IMR-90 (cell line): ENCODE measurements around the gene BRINP1. TPM values are rescaled to one million over a fixed set of nuclear protein-coding genes. Genes with fewer than 3 reads are reported as not detected.

Experiments
- ATAC-seq: fragments of 200-7000 bp; cut with Tn5 transposase; 2 replicates; pipeline ENCODE4 v1.9.1; 2020; ENCODE audit warnings: low read depth, mild to moderate bottlenecking, moderate library complexity
- BruUV-seq: library from RNA; stranded (reverse); fragments of 400-500 nt; replicated peaks from 2 replicates; lab custom pipeline; 2021; lab: Mats Ljungman, UMichigan
- CTCF ChIA-PET: fragments of 300-600 bp; formaldehyde crosslinking; extraction: SDS; loops from one replicate; lab custom pipeline; 2021; ENCODE audit warnings: antibody characterized with exemption; lab: Yijun Ruan, JAX
- POLR2A ChIA-PET: fragments of 300-600 bp; sonication (Branson Sonifier 250); formaldehyde crosslinking; loops from one replicate; lab custom pipeline; 2022; ENCODE audit warnings: antibody characterized with exemption; ENCODE audit not compliant: unreplicated experiment; lab: Charles Lee
- DNase-seq: peaks from one replicate; pipeline ENCODE4 v3.0.0; 2013
- H2AFZ ChIP-seq: replicated peaks from 2 replicates; pipeline ENCODE3; 2013; ENCODE audit warnings: low read length, mild to moderate bottlenecking; ENCODE audit not compliant: poor library complexity
- H2AK5ac ChIP-seq: 2 replicates; pipeline ENCODE4 v1.6.1; 2013; ENCODE audit warnings: low read depth, low read length, inconsistent platforms
- H2AK9ac ChIP-seq: replicated peaks from 2 replicates; pipeline ENCODE3; 2013; ENCODE audit warnings: mild to moderate bottlenecking, low read depth, low read length, moderate library complexity; ENCODE audit not compliant: poor library complexity
- H2BK120ac ChIP-seq: 2 replicates; pipeline ENCODE4 v1.6.1; 2013; ENCODE audit warnings: low read depth, low read length, inconsistent platforms
- H2BK15ac ChIP-seq: 3 replicates; pipeline ENCODE4 v1.6.1; 2013; ENCODE audit warnings: low read depth, low read length, inconsistent platforms
- H2BK20ac ChIP-seq: 2 replicates; pipeline ENCODE4 v1.6.1; 2013; ENCODE audit warnings: low read depth, mild to moderate bottlenecking, inconsistent platforms, low read length, moderate library complexity
- H2BK5ac ChIP-seq: 2 replicates; pipeline ENCODE4 v1.6.1; 2013; ENCODE audit warnings: mild to moderate bottlenecking, low read depth, low read length, inconsistent platforms; ENCODE audit not compliant: poor library complexity, severe bottlenecking
- H3K14ac ChIP-seq: replicated peaks from 2 replicates; pipeline ENCODE4 v1.6.1; 2013; ENCODE audit warnings: low read depth, low read length, inconsistent platforms
- H3K18ac ChIP-seq: 2 replicates; pipeline ENCODE4 v1.6.1; 2013; ENCODE audit warnings: low read depth, low read length, control low read depth
- H3K23ac ChIP-seq: 2 replicates; pipeline ENCODE4 v1.6.1; 2013; ENCODE audit warnings: low read depth, low read length, inconsistent platforms
- H3K27ac ChIP-seq: 2 replicates; pipeline ENCODE4 v1.5.1; 2013; ENCODE audit warnings: mild to moderate bottlenecking, control low read depth, low read length; ENCODE audit not compliant: insufficient read depth
- H3K27me3 ChIP-seq: 2 replicates; pipeline ENCODE4 v1.6.1; 2013; ENCODE audit warnings: low read length; ENCODE audit not compliant: control insufficient read depth, insufficient read depth
- H3K36me3 ChIP-seq: 2 replicates; pipeline ENCODE4 v1.6.1; 2013; ENCODE audit warnings: low read length, mixed read lengths; ENCODE audit not compliant: control insufficient read depth, insufficient read depth
- H3K4ac ChIP-seq: 2 replicates; pipeline ENCODE4 v1.6.1; 2013; ENCODE audit warnings: low read depth, low read length, inconsistent platforms
- H3K4me1 ChIP-seq: 2 replicates; pipeline ENCODE4 v1.6.1; 2013; ENCODE audit warnings: low read length, mixed read lengths; ENCODE audit not compliant: control insufficient read depth, insufficient read depth
- H3K4me2 ChIP-seq: 2 replicates; pipeline ENCODE4 v1.6.1; 2013; ENCODE audit warnings: low read depth, mild to moderate bottlenecking, control low read depth, low read length, moderate library complexity
- H3K4me3 ChIP-seq: 2 replicates; pipeline ENCODE4 v1.5.1; 2013; ENCODE audit warnings: low read depth, mild to moderate bottlenecking, control low read depth, low read length, moderate library complexity; ENCODE audit not compliant: insufficient read depth
- H3K56ac ChIP-seq: 2 replicates; pipeline ENCODE4 v1.6.1; 2013; ENCODE audit warnings: low read length, inconsistent platforms; ENCODE audit not compliant: insufficient read depth; ENCODE audit errors: extremely low read depth
- H3K79me1 ChIP-seq, 2 experiments: 2 replicates each; pipeline ENCODE4 v1.6.1; 2013; ENCODE audit warnings: low read length in 2 of 2, inconsistent platforms in 1 of 2, low read depth in 1 of 2
- H3K9ac ChIP-seq: 2 replicates; pipeline ENCODE4 v1.6.1; 2013; ENCODE audit warnings: low read depth, low read length, control low read depth
- H3K9me1 ChIP-seq: 2 replicates; pipeline ENCODE4 v1.6.1; 2013; ENCODE audit warnings: low read length, inconsistent platforms; ENCODE audit not compliant: insufficient read depth
- H3K9me3 ChIP-seq: 2 replicates; pipeline ENCODE4 v1.6.1; 2013; ENCODE audit warnings: low read length; ENCODE audit not compliant: control insufficient read depth, insufficient read depth
- H4K20me1 ChIP-seq: 2 replicates; pipeline ENCODE4 v1.6.1; 2013; ENCODE audit warnings: low read length, inconsistent platforms; ENCODE audit not compliant: insufficient read depth
- H4K5ac ChIP-seq: 2 replicates; pipeline ENCODE4 v1.6.1; 2013; ENCODE audit warnings: mild to moderate bottlenecking, low read depth, low read length, control low read depth
- H4K8ac ChIP-seq, 2 experiments: 2 replicates each; pipeline ENCODE4 v1.6.1; 2013; ENCODE audit warnings: low read depth in 2 of 2, low read length in 2 of 2, control low read depth in 1 of 2, inconsistent platforms in 1 of 2
- H4K91ac ChIP-seq: 2 replicates; pipeline ENCODE4 v1.6.1; 2013; ENCODE audit warnings: low read depth, low read length, inconsistent platforms; ENCODE audit not compliant: insufficient read depth
- BHLHE40 ChIP-seq: fragments of 150-350 bp; IDR thresholded peaks from 2 replicates; pipeline ENCODE4 v1.6.1; 2016; ENCODE audit warnings: mild to moderate bottlenecking, low read depth, low read length
- POLR2A ChIP-seq: IDR thresholded peaks from 2 replicates; pipeline ENCODE4 v1.6.1; 2012; ENCODE audit warnings: mild to moderate bottlenecking, low read depth, low read length
- WGBS, 2 experiments: methylation state at CpG; one replicate each; pipeline versions ENCODE4 v1.1.5 to v1.1.7; 2013; ENCODE audit warnings: missing lambda C conversion rate in 2 of 2; ENCODE audit not compliant: insufficient read length in 1 of 2; ENCODE audit errors: extremely low coverage in 2 of 2; 5-methylcytosine and 5-hydroxymethylcytosine counted together
- dilution Hi-C: fragments of 300-500 bp; cut with HindIII; formaldehyde crosslinking; loops from one replicate; pipeline ENCODE4 v1.14.3; 2018; ENCODE audit warnings: low sequenced_read_pairs; ENCODE audit not compliant: unreplicated experiment
- in situ Hi-C: fragments of 300-500 bp; cut with MboI; formaldehyde crosslinking; loops from 3 replicates; pipeline ENCODE4 v1.14.3; 2019; ENCODE audit warnings: low sequenced_read_pairs, inconsistent platforms, mixed read lengths
- intact Hi-C: fragments of 100-400 bp; cut with micrococcal nuclease; formaldehyde crosslinking; loops from 2 replicates; pipeline ENCODE4 v1.10.0; 2022
- polyA plus RNA-seq, 3 experiments: library from polyadenylated mRNA; depleted of rRNA; stranded (reverse); fragments of >200 nt; gene quantifications; 2 replicates each; pipeline ENCODE4 v1.2.3, GENCODE V29; 2012; ENCODE audit warnings: low replicate concordance in 1 of 3
- total RNA-seq: library from RNA; depleted of rRNA; stranded (reverse); fragments of >200 nt; gene quantifications from 2 replicates; pipeline ENCODE4 v1.2.3, GENCODE V29; 2012

The BRINP1 gene
- total and polyA plus RNA-seq, 2 of the 4 experiments (the other 2 are of a cell fraction): under 0.01 TPM; not detected in 1

DNA sequence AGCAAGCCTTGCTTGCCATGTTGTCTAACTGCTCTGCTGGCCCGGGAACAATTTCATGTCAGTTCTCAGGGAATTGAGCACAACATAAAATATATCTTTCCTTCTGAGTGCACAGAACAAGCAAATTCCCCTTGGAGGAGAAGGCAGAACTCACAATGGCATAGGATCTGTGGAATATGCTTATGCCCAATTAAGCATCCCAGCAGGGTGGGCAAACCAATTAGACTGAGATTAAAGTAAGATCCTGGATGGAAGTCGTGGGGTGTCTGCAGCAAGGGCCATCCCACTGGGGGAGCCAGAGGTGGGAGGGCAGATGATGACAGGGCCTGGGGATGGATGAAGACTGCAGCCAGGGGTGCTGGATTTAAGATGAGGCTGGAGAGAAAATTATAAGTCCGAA is 114.1 kb downstream of the BRINP1 start:
- no peaks in the 10 kb centered on the region for H3K4me1 ChIP-seq
- H4K5ac ChIP-seq: no peak overlapping the region
- no peaks in the 10 kb centered on the region for H3K79me1 ChIP-seq
- intact Hi-C loops: no loop called here
- ChIA-PET CTCF (no interaction called here), POLR2A (no interaction called here)
- dilution Hi-C loops: no loop called here
- H2BK15ac ChIP-seq: no peak overlapping the region
- DNase-seq: no peak
- H4K91ac ChIP-seq: no peak overlapping the region
- ATAC-seq: no peak
- H3K4me3 ChIP-seq: no peak overlapping the region
- no CpG with 5 or more reads among the region's 3 CpGs for WGBS, 2 experiments
- H4K20me1 ChIP-seq: no peaks in the 10 kb centered on the region
- H4K8ac ChIP-seq: no peak overlapping the region
- H2AK5ac ChIP-seq: no peak overlapping the region
- H2BK20ac ChIP-seq: no peak overlapping the region
- in situ Hi-C loops: no loop called here
- no peak overlapping the region for H3K23ac ChIP-seq
- H3K27me3 ChIP-seq: no peaks in the 10 kb centered on the region
- H3K56ac ChIP-seq: no peak overlapping the region
- H3K14ac ChIP-seq: no peak overlapping the region
- no peak overlapping the region for H3K9ac ChIP-seq
- peaks cover 16% of the 10 kb centered on the region for H3K9me3 ChIP-seq
- no peak overlapping the region for H2AK9ac ChIP-seq
- H3K36me3 ChIP-seq: no peaks in the 10 kb centered on the region
- no peak overlapping the region for H2AFZ ChIP-seq
- no TSS peak for BruUV-seq
- H3K4me2 ChIP-seq: no peak overlapping the region
- H3K18ac ChIP-seq: no peak overlapping the region
- H2BK120ac ChIP-seq: no peak overlapping the region
- H3K27ac ChIP-seq: no peak overlapping the region
- no peak overlapping the region for H2BK5ac ChIP-seq
- no peak overlapping the region for H3K4ac ChIP-seq
- no peak for TF ChIP-seq BHLHE40
- no peak for TF ChIP-seq POLR2A
- no peaks in the 10 kb centered on the region for H3K9me1 ChIP-seq
